HEK293 (cell line): ENCODE results near the gene CYB5D1.

Experiments
- CTCF ChIA-PET: fragments of 350-600 bp; formaldehyde crosslinking; extraction: SDS; loops from one replicate; lab custom pipeline; 2021; ENCODE audit warnings: antibody characterized with exemption; lab: Yijun Ruan, JAX
- POLR2A ChIA-PET: fragments of 300-600 bp; formaldehyde crosslinking; extraction: SDS; loops from one replicate; lab custom pipeline; 2020; ENCODE audit warnings: antibody characterized with exemption, inconsistent platforms; lab: Yijun Ruan, JAX
- H3K27ac ChIP-seq: fragments of 200-500 bp; sonication (Bioruptor generic); 2 replicates; pipeline ENCODE4 v1.5.1; 2014; ENCODE audit warnings: low read depth, low read length, control low read depth, inconsistent platforms; ENCODE audit errors: extremely low read depth
- H3K36me3 ChIP-seq, 2 experiments: fragments of 200-500 bp in 1 of 2; sonication (Bioruptor generic) in 1 of 2; 1 replicate in 1 of 2; 2 replicates in 1 of 2; pipeline ENCODE4 v1.5.1; 2014 to 2017; ENCODE audit warnings: inconsistent platforms in 2 of 2, low read length in 2 of 2; ENCODE audit not compliant: control insufficient read depth in 2 of 2, insufficient read depth in 1 of 2
- H3K4me1 ChIP-seq: fragments of 200-500 bp; sonication (Bioruptor generic); 2 replicates; pipeline ENCODE4 v1.5.1; 2014; ENCODE audit warnings: mild to moderate bottlenecking, low read length, inconsistent platforms; ENCODE audit not compliant: control insufficient read depth, insufficient read depth
- H3K4me3 ChIP-seq: 2 replicates; pipeline ENCODE4 v1.5.1; 2011; ENCODE audit warnings: low read depth, mild to moderate bottlenecking, control low read depth, low read length, moderate library complexity
- H3K9me3 ChIP-seq: fragments of 200-500 bp; sonication (Bioruptor generic); 2 replicates; pipeline ENCODE4 v1.5.1; 2014; ENCODE audit warnings: low read depth, low read length, inconsistent platforms; ENCODE audit not compliant: control insufficient read depth, insufficient read depth
- EGR2 ChIP-seq: fragments of 450-650 bp; formaldehyde crosslinking; IDR thresholded peaks from 2 replicates; pipeline ENCODE4 v1.5.1; 2016; ENCODE audit warnings: low read depth, missing biosample characterization, missing genetic modification characterization
- GLI4 ChIP-seq: fragments of 450-650 bp; formaldehyde crosslinking; IDR thresholded peaks from 2 replicates; pipeline ENCODE4 v1.5.1; 2016; ENCODE audit warnings: missing biosample characterization, missing genetic modification characterization
- KLF10 ChIP-seq: fragments of 450-650 bp; IDR thresholded peaks from 2 replicates; pipeline ENCODE4 v1.5.1; 2018; ENCODE audit warnings: missing biosample characterization, mild to moderate bottlenecking, missing genetic modification characterization
- PRDM1 ChIP-seq: fragments of 450-650 bp; formaldehyde crosslinking; IDR thresholded peaks from 2 replicates; pipeline ENCODE4; 2016; ENCODE audit warnings: missing biosample characterization, missing genetic modification characterization
- RBAK ChIP-seq: fragments of 450-650 bp; formaldehyde crosslinking; IDR thresholded peaks from 2 replicates; pipeline ENCODE4 v1.5.1; 2016; ENCODE audit warnings: missing biosample characterization, missing genetic modification characterization
- REPIN1 ChIP-seq: fragments of 450-650 bp; formaldehyde crosslinking; IDR thresholded peaks from 2 replicates; pipeline ENCODE4 v1.5.1; 2017; ENCODE audit warnings: missing biosample characterization, missing genetic modification characterization, low read depth
- SP7 ChIP-seq: fragments of 450-650 bp; formaldehyde crosslinking; IDR thresholded peaks from 2 replicates; pipeline ENCODE4 v1.5.1; 2016; ENCODE audit warnings: missing biosample characterization, missing genetic modification characterization
- TRIM28 ChIP-seq: IDR thresholded peaks from 2 replicates; pipeline ENCODE4 v1.6.1; 2011; ENCODE audit warnings: low read length, control low read depth, borderline replicate concordance
- ZNF114 ChIP-seq: fragments of 450-650 bp; formaldehyde crosslinking; IDR thresholded peaks from 2 replicates; pipeline ENCODE4 v1.5.0; 2017; ENCODE audit warnings: missing biosample characterization, missing genetic modification characterization
- ZNF16 ChIP-seq: fragments of 450-650 bp; formaldehyde crosslinking; IDR thresholded peaks from 2 replicates; pipeline ENCODE4 v1.5.1; 2016; ENCODE audit warnings: low read depth, missing biosample characterization, missing genetic modification characterization
- ZNF341 ChIP-seq: fragments of 450-650 bp; formaldehyde crosslinking; IDR thresholded peaks from 2 replicates; pipeline ENCODE4; 2016; ENCODE audit warnings: low read depth, missing biosample characterization, missing genetic modification characterization
- ZNF394 ChIP-seq: fragments of 450-650 bp; formaldehyde crosslinking; IDR thresholded peaks from 2 replicates; pipeline ENCODE4 v1.5.1; 2016; ENCODE audit warnings: missing biosample characterization, missing genetic modification characterization, mild to moderate bottlenecking, moderate library complexity, borderline replicate concordance
- ZNF423 ChIP-seq: fragments of 450-650 bp; formaldehyde crosslinking; IDR thresholded peaks from 2 replicates; pipeline ENCODE4 v1.5.1; 2016; ENCODE audit warnings: missing biosample characterization, missing genetic modification characterization
- ZNF433 ChIP-seq: fragments of 450-650 bp; formaldehyde crosslinking; IDR thresholded peaks from 2 replicates; pipeline ENCODE4 v1.5.1; 2016; ENCODE audit warnings: missing biosample characterization, missing genetic modification characterization, low read depth
- ZNF560 ChIP-seq: fragments of 450-650 bp; formaldehyde crosslinking; IDR thresholded peaks from 2 replicates; pipeline ENCODE4 v1.5.1; 2017; ENCODE audit warnings: missing biosample characterization, missing genetic modification characterization, borderline replicate concordance
- ZNF660 ChIP-seq: fragments of 450-650 bp; IDR thresholded peaks from 2 replicates; pipeline ENCODE4 v1.5.1; 2018; ENCODE audit warnings: missing biosample characterization, mild to moderate bottlenecking, missing genetic modification characterization
- ZNF747 ChIP-seq: fragments of 450-650 bp; formaldehyde crosslinking; IDR thresholded peaks from 2 replicates; pipeline ENCODE4 v1.5.1; 2016; ENCODE audit warnings: missing biosample characterization, missing genetic modification characterization
- ZNF791 ChIP-seq: fragments of 450-650 bp; formaldehyde crosslinking; IDR thresholded peaks from 2 replicates; pipeline ENCODE4 v1.5.1; 2016; ENCODE audit warnings: missing biosample characterization, missing genetic modification characterization
- TF ChIP-seq, protein P1 (sequence below): fragments of 450-650 bp; formaldehyde crosslinking; IDR thresholded peaks from 2 replicates; pipeline ENCODE4 v1.5.1; 2016; ENCODE audit warnings: missing biosample characterization, missing genetic modification characterization
- TF ChIP-seq, protein P2 (sequence below): fragments of 450-650 bp; formaldehyde crosslinking; IDR thresholded peaks from 2 replicates; pipeline ENCODE4 v1.5.1; 2017; ENCODE audit warnings: missing biosample characterization, missing genetic modification characterization
- TF ChIP-seq, protein P3 (sequence below): fragments of 450-650 bp; formaldehyde crosslinking; IDR thresholded peaks from 2 replicates; pipeline ENCODE4 v1.5.1; 2016; ENCODE audit warnings: missing biosample characterization, missing genetic modification characterization
- TF ChIP-seq, protein P4 (sequence below): fragments of 450-650 bp; formaldehyde crosslinking; IDR thresholded peaks from 2 replicates; pipeline ENCODE4 v1.5.1; 2016; ENCODE audit warnings: missing biosample characterization, missing genetic modification characterization

The CYB5D1 gene

DNA sequence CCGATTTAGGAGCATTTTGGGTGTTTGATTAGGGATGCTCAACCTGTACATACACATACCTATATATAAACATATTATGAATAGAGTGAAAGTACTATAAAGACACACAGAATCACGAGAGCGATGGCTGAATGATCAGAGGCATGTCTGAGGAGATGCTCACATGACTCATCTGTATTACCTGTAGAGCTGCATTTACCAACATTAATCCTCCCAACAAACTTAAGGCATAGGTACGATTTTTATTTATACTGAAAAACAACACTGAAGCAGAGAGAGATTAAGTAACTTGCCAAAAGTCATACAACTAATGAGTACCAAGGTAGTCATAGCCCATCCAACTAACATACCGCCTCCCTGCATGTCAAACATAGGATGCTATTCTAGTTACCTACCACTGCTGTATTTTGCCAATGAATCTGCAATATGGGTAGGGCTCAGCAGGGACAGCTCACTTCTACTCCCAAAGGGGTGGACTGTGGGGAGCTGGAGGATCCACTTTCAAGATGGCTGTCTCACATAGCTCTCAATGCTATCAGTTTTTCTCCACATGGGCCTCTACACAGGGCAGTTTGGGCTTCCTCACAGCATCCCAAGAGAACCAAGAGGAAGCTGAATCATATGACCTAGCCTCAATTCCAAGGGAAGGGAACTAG is 7.3 kb downstream of the CYB5D1 start (continued):
- TF ChIP-seq, protein P1, sequence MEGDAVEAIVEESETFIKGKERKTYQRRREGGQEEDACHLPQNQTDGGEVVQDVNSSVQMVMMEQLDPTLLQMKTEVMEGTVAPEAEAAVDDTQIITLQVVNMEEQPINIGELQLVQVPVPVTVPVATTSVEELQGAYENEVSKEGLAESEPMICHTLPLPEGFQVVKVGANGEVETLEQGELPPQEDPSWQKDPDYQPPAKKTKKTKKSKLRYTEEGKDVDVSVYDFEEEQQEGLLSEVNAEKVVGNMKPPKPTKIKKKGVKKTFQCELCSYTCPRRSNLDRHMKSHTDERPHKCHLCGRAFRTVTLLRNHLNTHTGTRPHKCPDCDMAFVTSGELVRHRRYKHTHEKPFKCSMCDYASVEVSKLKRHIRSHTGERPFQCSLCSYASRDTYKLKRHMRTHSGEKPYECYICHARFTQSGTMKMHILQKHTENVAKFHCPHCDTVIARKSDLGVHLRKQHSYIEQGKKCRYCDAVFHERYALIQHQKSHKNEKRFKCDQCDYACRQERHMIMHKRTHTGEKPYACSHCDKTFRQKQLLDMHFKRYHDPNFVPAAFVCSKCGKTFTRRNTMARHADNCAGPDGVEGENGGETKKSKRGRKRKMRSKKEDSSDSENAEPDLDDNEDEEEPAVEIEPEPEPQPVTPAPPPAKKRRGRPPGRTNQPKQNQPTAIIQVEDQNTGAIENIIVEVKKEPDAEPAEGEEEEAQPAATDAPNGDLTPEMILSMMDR, result no peak
- TF ChIP-seq KLF10 (tag by site-specific recombination), result no peak
- TF ChIP-seq, protein P2, sequence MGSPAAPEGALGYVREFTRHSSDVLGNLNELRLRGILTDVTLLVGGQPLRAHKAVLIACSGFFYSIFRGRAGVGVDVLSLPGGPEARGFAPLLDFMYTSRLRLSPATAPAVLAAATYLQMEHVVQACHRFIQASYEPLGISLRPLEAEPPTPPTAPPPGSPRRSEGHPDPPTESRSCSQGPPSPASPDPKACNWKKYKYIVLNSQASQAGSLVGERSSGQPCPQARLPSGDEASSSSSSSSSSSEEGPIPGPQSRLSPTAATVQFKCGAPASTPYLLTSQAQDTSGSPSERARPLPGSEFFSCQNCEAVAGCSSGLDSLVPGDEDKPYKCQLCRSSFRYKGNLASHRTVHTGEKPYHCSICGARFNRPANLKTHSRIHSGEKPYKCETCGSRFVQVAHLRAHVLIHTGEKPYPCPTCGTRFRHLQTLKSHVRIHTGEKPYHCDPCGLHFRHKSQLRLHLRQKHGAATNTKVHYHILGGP (tag by site-specific recombination), result no peak
- TF ChIP-seq ZNF341 (tag by site-specific recombination), result peak; percentile 61
- no peak for TF ChIP-seq ZNF433
- no peak for TF ChIP-seq ZNF423 (tag by site-specific recombination)
- no peak for TF ChIP-seq REPIN1 (tag by site-specific recombination)
- no peak for TF ChIP-seq GLI4 (tag by site-specific recombination)
- TF ChIP-seq, protein P3, sequence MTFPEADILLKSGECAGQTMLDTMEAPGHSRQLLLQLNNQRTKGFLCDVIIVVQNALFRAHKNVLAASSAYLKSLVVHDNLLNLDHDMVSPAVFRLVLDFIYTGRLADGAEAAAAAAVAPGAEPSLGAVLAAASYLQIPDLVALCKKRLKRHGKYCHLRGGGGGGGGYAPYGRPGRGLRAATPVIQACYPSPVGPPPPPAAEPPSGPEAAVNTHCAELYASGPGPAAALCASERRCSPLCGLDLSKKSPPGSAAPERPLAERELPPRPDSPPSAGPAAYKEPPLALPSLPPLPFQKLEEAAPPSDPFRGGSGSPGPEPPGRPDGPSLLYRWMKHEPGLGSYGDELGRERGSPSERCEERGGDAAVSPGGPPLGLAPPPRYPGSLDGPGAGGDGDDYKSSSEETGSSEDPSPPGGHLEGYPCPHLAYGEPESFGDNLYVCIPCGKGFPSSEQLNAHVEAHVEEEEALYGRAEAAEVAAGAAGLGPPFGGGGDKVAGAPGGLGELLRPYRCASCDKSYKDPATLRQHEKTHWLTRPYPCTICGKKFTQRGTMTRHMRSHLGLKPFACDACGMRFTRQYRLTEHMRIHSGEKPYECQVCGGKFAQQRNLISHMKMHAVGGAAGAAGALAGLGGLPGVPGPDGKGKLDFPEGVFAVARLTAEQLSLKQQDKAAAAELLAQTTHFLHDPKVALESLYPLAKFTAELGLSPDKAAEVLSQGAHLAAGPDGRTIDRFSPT (tag by site-specific recombination), result no peak
- peak; percentile 16; the same call in 1 of the 2 replicates for TF ChIP-seq TRIM28

DNA sequence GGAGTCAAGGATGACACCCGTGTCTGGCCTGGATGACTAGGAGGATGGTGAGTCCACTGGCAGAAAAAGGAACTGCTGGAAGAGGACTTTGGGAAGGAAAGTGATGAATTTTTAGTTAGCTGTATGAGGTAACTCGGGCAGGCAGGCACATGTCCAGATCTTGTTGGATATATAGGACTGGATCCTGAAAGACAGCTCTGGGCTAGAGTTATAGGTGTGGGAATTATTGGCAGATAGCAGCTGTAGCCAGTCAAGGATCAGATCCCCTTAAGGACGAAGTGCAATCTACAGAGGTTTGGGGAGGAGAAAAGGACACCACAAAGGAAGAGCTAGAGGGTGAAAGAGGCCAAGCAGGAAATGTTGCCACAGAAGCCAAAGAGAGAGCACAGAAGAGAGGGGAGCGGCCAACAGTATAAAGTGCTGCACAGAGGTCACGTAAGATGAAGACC is 10.1 kb downstream of the CYB5D1 start:
- Histone ChIP-seq H3K27ac (no peak overlapping the region), H3K36me3 (peaks cover 37 to 62% of the 10 kb centered on the region in 2 experiments), H3K4me3 (no peak overlapping the region)
- POLR2A ChIA-PET, result interaction anchor here (1.1 to 1.3 kb wide), 2 partner anchors 11 to 15 kb away, joined by 3 read pairs; no protein-coding TSS in a partner anchor
- no peak for TF ChIP-seq RBAK (tag by site-specific recombination)
- TF ChIP-seq EGR2, result no peak
- TF ChIP-seq, protein P4, sequence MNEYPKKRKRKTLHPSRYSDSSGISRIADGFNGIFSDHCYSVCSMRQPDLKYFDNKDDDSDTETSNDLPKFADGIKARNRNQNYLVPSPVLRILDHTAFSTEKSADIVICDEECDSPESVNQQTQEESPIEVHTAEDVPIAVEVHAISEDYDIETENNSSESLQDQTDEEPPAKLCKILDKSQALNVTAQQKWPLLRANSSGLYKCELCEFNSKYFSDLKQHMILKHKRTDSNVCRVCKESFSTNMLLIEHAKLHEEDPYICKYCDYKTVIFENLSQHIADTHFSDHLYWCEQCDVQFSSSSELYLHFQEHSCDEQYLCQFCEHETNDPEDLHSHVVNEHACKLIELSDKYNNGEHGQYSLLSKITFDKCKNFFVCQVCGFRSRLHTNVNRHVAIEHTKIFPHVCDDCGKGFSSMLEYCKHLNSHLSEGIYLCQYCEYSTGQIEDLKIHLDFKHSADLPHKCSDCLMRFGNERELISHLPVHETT (tag by site-specific recombination), result no peak
- no peak for TF ChIP-seq ZNF791 (tag by site-specific recombination)
- TF ChIP-seq PRDM1 (tag by site-specific recombination), result no peak
- TF ChIP-seq ZNF114, result no peak
- no peak for TF ChIP-seq SP7 (tag by site-specific recombination)
- no peak for TF ChIP-seq ZNF560 (tag by site-specific recombination)
- TF ChIP-seq ZNF747, result no peak
- no peak for TF ChIP-seq ZNF16 (tag by site-specific recombination)
- no peak for TF ChIP-seq ZNF660 (tag by site-specific recombination)
- no peak for TF ChIP-seq ZNF394 (tag by site-specific recombination)
- TF ChIP-seq, all 188 proteins: peak for 0
- CTCF ChIA-PET, result interaction anchor here (1.5 to 14.4 kb wide), 2 partner anchors 30 to 120 kb away, joined by 5 to 141 read pairs; no protein-coding TSS in a partner anchor
- no peaks in the 10 kb centered on the region for H3K9me3 ChIP-seq
- peaks cover under 1% of the 10 kb centered on the region for H3K4me1 ChIP-seq
